Mesodermal cell (in vitro differentiated cells): ENCODE data around the gene LONP2.
"Not testable (repeated sequence)": the region's sequence is repeated elsewhere in the genome, so short reads cannot be mapped to it uniquely, and the experiment has no call there.

Experiments used
- H3K27ac ChIP-seq: 2 replicates; pipeline ENCODE4 v1.7.0; 2013; ENCODE audit warnings: mild to moderate bottlenecking, low read depth, low read length, moderate library complexity; ENCODE audit not compliant: severe bottlenecking
- H3K36me3 ChIP-seq: 2 replicates; pipeline ENCODE4 v1.7.1; 2013; ENCODE audit warnings: mild to moderate bottlenecking, low read length, moderate library complexity; ENCODE audit not compliant: control insufficient read depth, insufficient read depth
- H3K4me1 ChIP-seq: one replicate; pipeline ENCODE4 v1.7.1; 2013; ENCODE audit warnings: mild to moderate bottlenecking, low read length; ENCODE audit not compliant: insufficient read depth, control insufficient read depth, poor library complexity, severe bottlenecking
- H3K4me3 ChIP-seq: 2 replicates; pipeline ENCODE4 v1.7.0; 2013; ENCODE audit warnings: low read length, control low read depth, mild to moderate bottlenecking; ENCODE audit not compliant: insufficient read depth, poor library complexity, severe bottlenecking; ENCODE audit errors: extremely low read depth
- H3K9me3 ChIP-seq: 2 replicates; pipeline ENCODE4 v1.7.1; 2013; ENCODE audit warnings: mild to moderate bottlenecking, low read length, moderate library complexity; ENCODE audit not compliant: control insufficient read depth
- WGBS, 2 experiments: methylation state at CpG; one replicate each; pipeline ENCODE4 v1.1.5; 2013; ENCODE audit warnings: missing lambda C conversion rate in 2 of 2; ENCODE audit not compliant: insufficient coverage in 2 of 2; 5-methylcytosine and 5-hydroxymethylcytosine counted together

The LONP2 gene

GRCh38 chr16:48236286-48236685 is 7.8 kb upstream of the LONP2 start:
- Histone ChIP-seq H3K36me3 (no peaks in the 10 kb centered on the region), H3K4me3 (no peak overlapping the region)
- 70% methylated on average over 1 of the region's 1 CpG; no CpG with 5 or more reads in 1 of the 2 experiments for WGBS, 2 experiments

GRCh38 chr16:48240147-48240546 is 4.0 kb upstream of the LONP2 start:
- H3K36me3 ChIP-seq, H3K4me3 ChIP-seq, H3K27ac ChIP-seq, H3K4me1 ChIP-seq, H3K9me3 ChIP-seq: not testable (repeated sequence)
- WGBS, 2 experiments: 100% methylated on average over 2 to 3 of the region's 3 CpGs

More at GRCh38 chr16:48236286-48236685, 7.8 kb upstream of the LONP2 start:
- Histone ChIP-seq H3K9me3 (peaks cover 4% of the 10 kb centered on the region), H3K4me1 (no peaks in the 10 kb centered on the region), H3K27ac (no peak overlapping the region)

- peaks cover 4% of the 10 kb centered on the region for H3K9me3 ChIP-seq
- H3K27ac ChIP-seq: no peak overlapping the region
- WGBS, 2 experiments: 15 to 17% methylated on average over 8 of the region's 8 CpGs
- no peaks in the 10 kb centered on the region for H3K36me3 ChIP-seq
- H3K4me3 ChIP-seq: peak overlapping the region; percentile 84
- H3K4me1 ChIP-seq: no peaks in the 10 kb centered on the region
These were observed 729 bp downstream of the LONP2 start for GRCh38 chr16:48244863-48245195.

GRCh38 chr16:48246066-48246465 is 2.0 kb downstream of the LONP2 start:
- H3K36me3 ChIP-seq: no peaks in the 10 kb centered on the region
- H3K4me1 ChIP-seq: no peaks in the 10 kb centered on the region
- WGBS, 2 experiments: 100% methylated on average over 1 of the region's 2 CpGs; no CpG with 5 or more reads in 1 of the 2 experiments
- no peak overlapping the region for H3K27ac ChIP-seq
- H3K4me3 ChIP-seq: no peak overlapping the region
- H3K9me3 ChIP-seq: peaks cover under 1% of the 10 kb centered on the region

GRCh38 chr16:48247311-48247710 is 3.2 kb downstream of the LONP2 start, which contains the start of gene ABCC11:
Gene ABCC11 (minus strand): TSS chr16:48247539. CDS start chr16:48231921, 15,618 bp downstream.
- H3K4me3 ChIP-seq: no peak within 1 kb of the TSS
- H3K9me3 ChIP-seq: no peaks in the 10 kb centered on the region
- peaks cover 5% of the 10 kb centered on the region for H3K36me3 ChIP-seq
- H3K27ac ChIP-seq: no peak within 1 kb of the TSS
- WGBS, 2 experiments: 53 to 83% methylated on average over 1 to 4 of the region's 4 CpGs
- no peaks in the 10 kb centered on the region for H3K4me1 ChIP-seq

- H3K4me3 ChIP-seq: no peak overlapping the region
- H3K9me3 ChIP-seq: no peaks in the 10 kb centered on the region
- H3K36me3 ChIP-seq: peaks cover 31% of the 10 kb centered on the region
- no peak overlapping the region for H3K27ac ChIP-seq
- no peaks in the 10 kb centered on the region for H3K4me1 ChIP-seq
- 83 to 90% methylated on average over 1 to 2 of the region's 5 CpGs for WGBS, 2 experiments
These were observed 6.6 kb downstream of the LONP2 start for GRCh38 chr16:48250520-48251278.

- no peak overlapping the region for H3K27ac ChIP-seq
- WGBS, 2 experiments: 93 to 100% methylated on average over 4 to 5 of the region's 5 CpGs
- no peaks in the 10 kb centered on the region for H3K4me1 ChIP-seq
- H3K4me3 ChIP-seq: no peak overlapping the region
- H3K36me3 ChIP-seq: peaks cover 38% of the 10 kb centered on the region
- H3K9me3 ChIP-seq: no peaks in the 10 kb centered on the region
These were observed 7.9 kb downstream of the LONP2 start for GRCh38 chr16:48252013-48252412.

- no peak overlapping the region for H3K27ac ChIP-seq
- no peaks in the 10 kb centered on the region for H3K9me3 ChIP-seq
- no peaks in the 10 kb centered on the region for H3K4me1 ChIP-seq
- 90% methylated on average over 2 of the region's 7 CpGs; no CpG with 5 or more reads in 1 of the 2 experiments for WGBS, 2 experiments
- H3K36me3 ChIP-seq: peaks cover 64% of the 10 kb centered on the region
- no peak overlapping the region for H3K4me3 ChIP-seq
These were observed 12.6 kb downstream of the LONP2 start for GRCh38 chr16:48256579-48257177.

- Histone ChIP-seq H3K4me3 (no peak overlapping the region), H3K4me1 (no peaks in the 10 kb centered on the region), H3K27ac (no peak overlapping the region), H3K36me3 (peaks cover 56% of the 10 kb centered on the region), H3K9me3 (no peaks in the 10 kb centered on the region)
- no CpG with 5 or more reads among the region's 1 CpG for WGBS, 2 experiments
These were observed 17.5 kb downstream of the LONP2 start for GRCh38 chr16:48261569-48261968.

- H3K9me3 ChIP-seq: no peaks in the 10 kb centered on the region
- H3K27ac ChIP-seq: no peak overlapping the region
- H3K4me1 ChIP-seq: no peaks in the 10 kb centered on the region
- H3K4me3 ChIP-seq: no peak overlapping the region
- H3K36me3 ChIP-seq: peaks cover 54% of the 10 kb centered on the region
- no CpG with 5 or more reads among the region's 2 CpGs for WGBS, 2 experiments
These were observed 18.5 kb downstream of the LONP2 start for GRCh38 chr16:48262631-48263030.

GRCh38 chr16:48269011-48269410 is 24.9 kb downstream of the LONP2 start:
- Histone ChIP-seq H3K27ac (no peak overlapping the region), H3K36me3 (peaks cover 24% of the 10 kb centered on the region), H3K4me3 (no peak overlapping the region), H3K9me3 (no peaks in the 10 kb centered on the region), H3K4me1 (no peaks in the 10 kb centered on the region)
